ENCODE data around the gene EHMT1. TPM values are rescaled to one million over a fixed set of nuclear protein-coding genes. Genes with fewer than 3 reads are reported as not detected.

EHMT1 gene
- total RNA-seq, 1 experiment from 2014 or later: 63.9 TPM

DNA sequence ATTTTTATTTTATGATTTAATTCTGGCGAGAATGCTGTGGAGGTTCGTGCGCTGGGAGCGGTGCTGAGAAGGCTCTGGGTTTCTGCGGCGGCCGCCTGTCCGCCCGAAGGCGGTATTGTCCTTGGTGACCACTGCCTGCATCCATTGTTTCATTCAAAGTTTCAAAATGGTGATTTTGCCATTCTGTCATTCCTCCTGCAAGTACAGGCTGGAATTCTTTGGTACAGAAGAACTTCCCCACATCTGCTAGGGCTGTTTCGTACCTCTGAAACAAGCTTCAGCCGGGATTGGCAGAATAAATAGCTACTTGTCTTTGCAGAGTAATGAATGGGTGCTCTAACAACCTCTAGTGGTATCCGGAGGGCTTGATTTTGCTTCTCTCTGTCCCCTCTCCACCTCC lies 146.2 kb downstream of the EHMT1 start:
- TF ChIP-seq TCF7L2 (IDR thresholded peaks at IDR 0.05; ENCODE audit: low read depth, low read length): no peak
- TF ChIP-seq, protein P1, sequence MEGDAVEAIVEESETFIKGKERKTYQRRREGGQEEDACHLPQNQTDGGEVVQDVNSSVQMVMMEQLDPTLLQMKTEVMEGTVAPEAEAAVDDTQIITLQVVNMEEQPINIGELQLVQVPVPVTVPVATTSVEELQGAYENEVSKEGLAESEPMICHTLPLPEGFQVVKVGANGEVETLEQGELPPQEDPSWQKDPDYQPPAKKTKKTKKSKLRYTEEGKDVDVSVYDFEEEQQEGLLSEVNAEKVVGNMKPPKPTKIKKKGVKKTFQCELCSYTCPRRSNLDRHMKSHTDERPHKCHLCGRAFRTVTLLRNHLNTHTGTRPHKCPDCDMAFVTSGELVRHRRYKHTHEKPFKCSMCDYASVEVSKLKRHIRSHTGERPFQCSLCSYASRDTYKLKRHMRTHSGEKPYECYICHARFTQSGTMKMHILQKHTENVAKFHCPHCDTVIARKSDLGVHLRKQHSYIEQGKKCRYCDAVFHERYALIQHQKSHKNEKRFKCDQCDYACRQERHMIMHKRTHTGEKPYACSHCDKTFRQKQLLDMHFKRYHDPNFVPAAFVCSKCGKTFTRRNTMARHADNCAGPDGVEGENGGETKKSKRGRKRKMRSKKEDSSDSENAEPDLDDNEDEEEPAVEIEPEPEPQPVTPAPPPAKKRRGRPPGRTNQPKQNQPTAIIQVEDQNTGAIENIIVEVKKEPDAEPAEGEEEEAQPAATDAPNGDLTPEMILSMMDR (IDR thresholded peaks at IDR 0.05): no peak
- TF ChIP-seq, protein P2, sequence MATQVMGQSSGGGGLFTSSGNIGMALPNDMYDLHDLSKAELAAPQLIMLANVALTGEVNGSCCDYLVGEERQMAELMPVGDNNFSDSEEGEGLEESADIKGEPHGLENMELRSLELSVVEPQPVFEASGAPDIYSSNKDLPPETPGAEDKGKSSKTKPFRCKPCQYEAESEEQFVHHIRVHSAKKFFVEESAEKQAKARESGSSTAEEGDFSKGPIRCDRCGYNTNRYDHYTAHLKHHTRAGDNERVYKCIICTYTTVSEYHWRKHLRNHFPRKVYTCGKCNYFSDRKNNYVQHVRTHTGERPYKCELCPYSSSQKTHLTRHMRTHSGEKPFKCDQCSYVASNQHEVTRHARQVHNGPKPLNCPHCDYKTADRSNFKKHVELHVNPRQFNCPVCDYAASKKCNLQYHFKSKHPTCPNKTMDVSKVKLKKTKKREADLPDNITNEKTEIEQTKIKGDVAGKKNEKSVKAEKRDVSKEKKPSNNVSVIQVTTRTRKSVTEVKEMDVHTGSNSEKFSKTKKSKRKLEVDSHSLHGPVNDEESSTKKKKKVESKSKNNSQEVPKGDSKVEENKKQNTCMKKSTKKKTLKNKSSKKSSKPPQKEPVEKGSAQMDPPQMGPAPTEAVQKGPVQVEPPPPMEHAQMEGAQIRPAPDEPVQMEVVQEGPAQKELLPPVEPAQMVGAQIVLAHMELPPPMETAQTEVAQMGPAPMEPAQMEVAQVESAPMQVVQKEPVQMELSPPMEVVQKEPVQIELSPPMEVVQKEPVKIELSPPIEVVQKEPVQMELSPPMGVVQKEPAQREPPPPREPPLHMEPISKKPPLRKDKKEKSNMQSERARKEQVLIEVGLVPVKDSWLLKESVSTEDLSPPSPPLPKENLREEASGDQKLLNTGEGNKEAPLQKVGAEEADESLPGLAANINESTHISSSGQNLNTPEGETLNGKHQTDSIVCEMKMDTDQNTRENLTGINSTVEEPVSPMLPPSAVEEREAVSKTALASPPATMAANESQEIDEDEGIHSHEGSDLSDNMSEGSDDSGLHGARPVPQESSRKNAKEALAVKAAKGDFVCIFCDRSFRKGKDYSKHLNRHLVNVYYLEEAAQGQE (IDR thresholded peaks at IDR 0.05; ENCODE audit: insufficient read depth in 1 of 2, low read depth in 2 of 2, low read length in 1 of 2): no peak
- TF ChIP-seq POLR2AphosphoS5 (IDR thresholded peaks at IDR 0.05; ENCODE audit: low read depth, low read length): no peak
- no peak for TF ChIP-seq SIN3A (IDR thresholded peaks at IDR 0.05; ENCODE audit: borderline replicate concordance, insufficient read depth, low read depth, low read length)
- in situ Hi-C loops (cut with HindIII; ENCODE audit: low pct_unique_long_range_greater_than_20kb, low sequenced_read_pairs): no loop called here
- H3K9me3 ChIP-seq (ENCODE audit: control insufficient read depth, insufficient read depth, low read depth, low read length): no peaks in the 10 kb centered on the region
- DNase-seq (ENCODE audit: low read depth, low spot score) (no peak), ATAC-seq (no peak)
- no peak overlapping the region for H3K4me3 ChIP-seq (ENCODE audit: low read depth in 2 of 2, low read length in 2 of 2)
- no peaks in the 10 kb centered on the region for H3K4me1 ChIP-seq (ENCODE audit: control insufficient read depth, insufficient read depth, low read length)
- no peak overlapping the region for H3K27ac ChIP-seq (ENCODE audit: low read length)
- H3K27me3 ChIP-seq (ENCODE audit: control insufficient read depth, insufficient read depth, low read length): no peaks in the 10 kb centered on the region
- ChIA-PET POLR2A (no interaction called here), CTCF (no interaction called here)
- H3K36me3 ChIP-seq (ENCODE audit: control insufficient read depth, insufficient read depth, low read length): no peaks in the 10 kb centered on the region; the same call in 1 of the 2 replicates
- BruUV-seq (replicated peaks): no TSS peak
- intact Hi-C loops (cut with micrococcal nuclease; ENCODE audit: unreplicated experiment): no loop called here

DNA sequence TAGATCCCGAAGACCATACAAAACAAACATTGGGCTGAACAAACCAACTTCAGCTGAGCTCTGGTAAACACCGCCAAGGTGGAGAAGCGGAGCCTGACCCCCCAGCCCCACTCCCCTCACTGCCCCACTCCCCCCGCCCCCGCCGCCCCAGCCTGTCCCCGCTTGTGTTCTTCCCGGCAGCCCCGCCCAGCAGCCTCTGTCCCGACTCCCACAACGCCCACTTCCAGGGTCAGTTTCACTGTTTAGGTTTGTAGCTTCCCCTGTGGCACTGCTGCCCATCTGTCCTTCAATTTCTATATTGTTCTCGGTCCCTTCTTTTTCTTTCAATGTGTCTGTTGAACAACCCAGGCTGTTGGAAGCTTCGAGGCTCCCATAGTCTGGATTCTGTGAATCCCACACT lies 146.7 kb downstream of the EHMT1 start:
- no TSS peak for BruUV-seq (replicated peaks)
- TF ChIP-seq SIN3A (IDR thresholded peaks at IDR 0.05; ENCODE audit: borderline replicate concordance, insufficient read depth, low read depth, low read length) (no peak), POLR2AphosphoS5 (IDR thresholded peaks at IDR 0.05; ENCODE audit: low read depth, low read length) (no peak), TCF7L2 (IDR thresholded peaks at IDR 0.05; ENCODE audit: low read depth, low read length) (no peak)
- TF ChIP-seq, protein P1 (IDR thresholded peaks at IDR 0.05): no peak
- TF ChIP-seq, protein P2 (IDR thresholded peaks at IDR 0.05; ENCODE audit: insufficient read depth in 1 of 2, low read depth in 2 of 2, low read length in 1 of 2): no peak
- ATAC-seq: no peak

More for the DNA sequence above, 146.7 kb downstream of the EHMT1 start:
- Histone ChIP-seq H3K9me3 (ENCODE audit: control insufficient read depth, insufficient read depth, low read depth, low read length) (no peaks in the 10 kb centered on the region), H3K27me3 (ENCODE audit: control insufficient read depth, insufficient read depth, low read length) (no peaks in the 10 kb centered on the region), H3K36me3 (ENCODE audit: control insufficient read depth, insufficient read depth, low read length) (no peaks in the 10 kb centered on the region; the same call in 1 of the 2 replicates), H3K4me3 (ENCODE audit: low read depth in 2 of 2, low read length in 2 of 2) (no peak overlapping the region), H3K4me1 (ENCODE audit: control insufficient read depth, insufficient read depth, low read length) (no peaks in the 10 kb centered on the region), H3K27ac (ENCODE audit: low read length) (no peak overlapping the region)
- POLR2A ChIA-PET: no interaction called here
- in situ Hi-C loops (cut with HindIII; ENCODE audit: low pct_unique_long_range_greater_than_20kb, low sequenced_read_pairs) (no loop called here), intact Hi-C loops (cut with micrococcal nuclease; ENCODE audit: unreplicated experiment) (no loop called here)
- DNase-seq (ENCODE audit: low read depth, low spot score): no peak
- CTCF ChIA-PET: no interaction called here

All from Panc1 (cell line).